HT-29 (cell line): ENCODE results near the gene CACNA2D1. TPM values are rescaled to one million over a fixed set of nuclear protein-coding genes. Genes with fewer than 3 reads are reported as not detected.
A peak's percentile ranks its signal among the peaks of the same experiment; 100 is the strongest.

Source experiments
- DNase-seq: peaks from one replicate; pipeline ENCODE4 v3.0.0-alpha.2; 2015; ENCODE audit warnings: low spot score
- total RNA-seq: library from RNA; depleted of rRNA; stranded (reverse); fragments of >200 nt; shearing (Covaris generic); gene quantifications from 2 replicates; pipeline ENCODE4 v1.2.3, GENCODE V29; 2014

CACNA2D1 gene
- total RNA-seq, 1 experiment from 2014 or later: not detected

DNA sequence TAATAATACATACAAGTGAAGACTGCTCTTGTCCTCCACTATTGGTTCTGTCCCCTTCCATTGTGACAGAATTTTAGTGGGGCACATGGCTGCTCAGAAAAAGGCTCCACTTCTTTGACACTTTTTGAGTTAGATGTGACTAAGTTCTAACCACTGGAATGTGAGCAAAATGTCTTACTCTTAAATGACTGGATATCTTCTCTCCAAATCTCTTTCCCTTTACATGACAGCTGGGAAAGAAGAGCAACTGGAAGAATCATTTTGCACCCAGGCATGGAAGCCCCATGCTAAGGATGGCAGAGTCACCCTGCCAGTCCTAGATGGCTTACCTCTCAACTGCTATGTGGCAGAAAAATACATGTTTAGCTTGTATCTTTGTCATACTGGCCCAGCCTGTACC lies 97.7 kb downstream of the CACNA2D1 start:
- no peak for DNase-seq

DNA sequence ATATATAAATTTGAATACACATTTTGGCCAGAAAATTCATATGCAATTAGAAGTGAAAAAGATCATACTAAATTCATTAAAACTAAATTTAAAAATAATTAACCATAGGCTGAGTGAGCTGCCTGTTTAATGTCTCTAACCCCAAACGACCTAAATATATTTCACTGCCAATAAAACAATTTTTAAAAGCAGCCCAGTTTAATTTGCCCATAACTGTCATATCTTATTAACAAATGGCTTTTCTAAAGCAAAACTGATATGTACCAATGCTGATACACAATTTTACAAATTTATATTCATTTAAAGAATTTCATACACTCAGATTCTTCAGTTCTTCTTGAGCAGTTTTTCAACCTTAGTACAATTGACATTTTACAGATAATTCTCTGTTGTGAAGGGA lies 99.9 kb downstream of the CACNA2D1 start:
- no peak for DNase-seq

GRCh38 chr7:82339958-82340357 lies 103.6 kb downstream of the CACNA2D1 start:
- no peak for DNase-seq

DNA sequence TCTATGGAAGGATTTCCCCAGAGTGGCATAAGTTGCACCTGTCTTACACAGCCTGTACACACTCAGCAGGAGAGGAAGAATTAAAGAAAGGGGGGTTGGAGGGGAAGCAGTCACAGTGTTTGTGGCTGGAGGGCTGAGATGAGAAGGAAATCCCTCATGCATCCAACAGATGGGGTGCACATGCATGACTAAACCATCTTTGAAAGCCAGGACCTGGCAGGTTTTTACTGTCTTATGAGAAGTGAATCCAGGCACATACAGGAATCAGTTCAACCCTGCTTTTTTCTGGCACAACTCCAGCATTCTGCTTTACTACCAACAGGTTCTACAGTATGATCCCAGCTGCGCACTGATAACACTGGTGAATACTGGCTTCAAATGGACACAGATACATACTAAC lies 107.7 kb downstream of the CACNA2D1 start:
- peak; percentile 61 for DNase-seq

GRCh38 chr7:82335001-82335400 lies 108.6 kb downstream of the CACNA2D1 start:
- no peak for DNase-seq

DNA sequence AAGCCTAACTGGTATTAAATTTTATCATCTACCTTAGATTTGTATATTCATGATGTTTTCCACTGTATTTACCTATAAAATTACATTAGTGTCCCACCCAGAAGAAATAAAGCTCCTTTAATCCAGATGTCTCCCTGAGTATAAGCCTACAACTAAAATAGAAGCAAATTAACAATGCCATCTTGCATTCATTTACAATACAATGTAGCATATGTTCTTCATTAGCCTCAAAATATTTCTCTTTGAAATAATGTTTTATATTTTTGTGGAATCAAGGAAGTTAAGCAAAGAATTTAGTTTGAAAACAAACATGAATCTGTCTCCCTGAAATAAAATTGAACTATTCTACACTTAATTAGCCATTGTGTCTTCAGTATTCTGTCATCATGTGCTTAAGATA lies 112.3 kb downstream of the CACNA2D1 start:
- no peak for DNase-seq

DNA sequence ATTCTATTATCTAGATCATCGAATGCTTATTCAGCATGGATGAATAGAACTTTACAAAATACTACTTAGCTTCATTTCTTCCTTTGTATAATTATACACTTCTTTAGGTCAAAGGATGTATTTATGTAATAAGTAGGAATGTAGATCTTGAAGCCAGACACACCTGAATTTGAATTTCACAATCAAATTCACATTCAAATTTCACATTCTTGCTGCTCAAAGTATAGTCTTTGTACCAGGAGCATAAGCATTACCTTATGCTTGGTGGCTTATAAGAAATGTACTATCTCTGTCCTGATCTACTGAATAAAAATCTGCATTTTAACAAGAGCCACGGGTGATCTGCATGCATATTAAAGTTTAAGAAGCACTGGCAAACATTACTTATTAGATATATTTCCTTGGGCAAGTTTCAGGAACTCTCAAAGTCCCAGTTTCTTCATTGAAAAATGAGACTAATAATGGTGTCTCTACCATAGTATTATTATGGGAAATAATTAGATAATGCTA lies 112.8 kb downstream of the CACNA2D1 start:
- no peak for DNase-seq

DNA sequence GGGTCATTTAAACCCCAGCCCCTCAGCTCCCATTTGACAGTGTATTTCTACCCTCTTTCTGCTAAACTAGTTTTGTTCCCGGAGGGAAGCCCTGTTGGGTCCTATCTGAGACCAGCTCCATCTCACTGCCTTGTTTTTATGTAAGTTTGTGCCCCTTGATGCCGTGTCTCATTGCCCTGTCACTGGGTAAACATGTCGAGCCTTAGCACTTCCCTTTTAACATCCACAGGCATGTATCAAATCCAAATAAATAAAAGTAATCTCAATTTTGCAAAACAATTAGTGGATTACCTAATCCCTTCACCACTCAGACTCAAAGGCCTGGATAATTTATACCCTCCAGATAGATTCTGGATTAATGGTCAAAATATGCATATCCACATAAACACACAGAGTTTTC lies 115.7 kb downstream of the CACNA2D1 start:
- DNase-seq: no peak

GRCh38 chr7:82325416-82325815 lies 118.2 kb downstream of the CACNA2D1 start:
- no peak for DNase-seq

GRCh38 chr7:82323806-82324205 lies 119.8 kb downstream of the CACNA2D1 start:
- DNase-seq: no peak

DNA sequence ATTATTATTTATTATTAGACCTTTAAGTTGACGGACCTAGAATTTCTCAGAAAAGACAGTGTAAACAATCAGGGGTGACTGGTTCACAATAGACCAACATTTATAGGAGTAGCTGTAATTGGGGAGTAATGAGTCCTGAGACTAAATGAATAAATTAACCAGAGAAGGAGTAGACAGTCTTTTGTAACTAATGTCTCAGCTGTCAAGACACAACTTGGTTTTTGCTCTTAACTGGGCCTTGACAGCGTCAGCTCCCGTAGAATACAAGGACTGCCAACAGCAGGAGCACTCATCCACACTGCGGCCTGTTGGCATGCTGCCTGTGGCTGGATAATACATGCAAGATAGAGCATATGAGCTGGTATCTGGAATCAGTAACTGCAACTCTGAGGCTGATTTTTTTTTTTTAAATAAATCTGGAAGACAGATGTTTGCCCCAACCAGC lies 123.9 kb downstream of the CACNA2D1 start:
- DNase-seq: peak; percentile 11

GRCh38 chr7:82318786-82319185 lies 124.8 kb downstream of the CACNA2D1 start:
- no peak for DNase-seq

DNA sequence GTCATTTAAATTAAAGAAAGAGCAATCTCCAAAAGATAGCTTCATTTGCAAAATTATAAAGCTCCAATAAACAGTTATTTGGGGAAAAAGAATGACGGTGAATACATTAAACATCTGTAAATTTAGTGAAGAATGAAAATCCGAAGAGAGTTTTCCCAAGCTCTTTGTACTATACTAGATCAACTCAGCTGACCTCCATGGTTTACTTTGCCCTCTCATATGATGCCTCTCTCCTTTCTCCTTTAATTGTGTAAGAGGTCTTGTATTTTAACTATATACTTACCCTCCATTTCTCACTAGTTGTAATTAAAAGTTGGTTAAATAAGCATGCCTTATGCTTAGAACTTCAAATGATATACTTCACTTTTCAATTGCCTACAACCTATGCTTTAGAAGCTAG lies 125.8 kb downstream of the CACNA2D1 start:
- no peak for DNase-seq

- DNase-seq: no peak
Observed at GRCh38 chr7:82317257-82317721, 126.3 kb downstream of the CACNA2D1 start.

DNA sequence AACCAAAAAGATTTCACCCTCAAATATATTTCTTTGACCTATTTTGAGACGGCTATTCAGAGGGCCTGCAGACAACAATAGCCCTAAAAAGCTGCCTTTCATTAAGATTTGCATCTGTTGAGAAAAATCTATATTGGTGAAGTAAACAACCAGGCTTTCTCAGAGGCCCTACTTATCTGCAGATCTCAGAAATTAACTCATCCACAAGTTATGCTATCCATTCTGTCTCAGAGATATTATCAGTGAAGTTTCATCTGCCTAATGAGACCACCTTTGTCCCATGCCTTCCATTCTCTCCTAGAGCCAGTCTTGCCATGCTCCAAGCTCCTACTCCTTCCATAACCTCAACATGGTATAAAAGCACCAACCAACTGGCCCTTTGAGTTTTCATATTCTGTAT lies 130.3 kb downstream of the CACNA2D1 start:
- no peak for DNase-seq

DNA sequence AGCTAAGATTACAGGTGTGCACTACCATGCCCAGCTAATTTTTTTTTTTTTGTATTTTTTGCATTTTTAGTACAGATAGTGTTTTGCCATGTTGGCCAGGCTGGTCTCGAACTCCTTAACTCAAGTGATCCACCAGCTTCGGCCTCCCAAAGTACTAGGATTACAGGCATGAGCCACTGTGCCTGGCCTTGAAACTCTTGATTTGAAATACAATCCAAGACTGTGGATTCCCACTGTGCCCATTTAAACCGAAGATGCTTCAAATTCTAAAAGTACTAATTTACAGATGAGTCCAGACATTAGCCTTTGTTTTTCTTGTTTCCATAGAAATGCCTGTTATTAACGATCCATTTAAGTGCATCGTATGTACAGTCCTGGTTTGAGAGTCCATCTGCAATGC lies 130.9 kb downstream of the CACNA2D1 start:
- no peak for DNase-seq

GRCh38 chr7:82305347-82306005 lies 138.1 kb downstream of the CACNA2D1 start:
- no peak for DNase-seq

DNA sequence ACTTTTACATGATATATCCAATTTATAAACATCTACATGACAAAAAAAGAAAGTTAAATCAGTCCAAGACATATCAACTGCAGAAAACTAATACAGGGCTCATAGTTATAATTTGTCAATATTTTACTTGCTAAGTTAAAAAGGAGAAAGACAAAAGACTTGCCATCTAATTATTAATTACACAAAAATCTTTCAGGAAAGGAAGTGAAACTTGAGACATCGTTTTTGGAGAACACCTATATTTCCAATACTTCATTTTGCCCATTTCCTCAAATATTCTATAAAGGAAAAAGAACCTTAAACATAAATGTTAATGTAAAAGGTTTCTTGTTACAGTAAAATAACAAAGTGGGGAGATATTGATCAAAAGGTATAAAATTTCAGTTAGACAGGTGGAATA lies 148.7 kb downstream of the CACNA2D1 start:
- no peak for DNase-seq

- DNase-seq: no peak
Observed at GRCh38 chr7:82294382-82294784, 149.2 kb downstream of the CACNA2D1 start.

DNA sequence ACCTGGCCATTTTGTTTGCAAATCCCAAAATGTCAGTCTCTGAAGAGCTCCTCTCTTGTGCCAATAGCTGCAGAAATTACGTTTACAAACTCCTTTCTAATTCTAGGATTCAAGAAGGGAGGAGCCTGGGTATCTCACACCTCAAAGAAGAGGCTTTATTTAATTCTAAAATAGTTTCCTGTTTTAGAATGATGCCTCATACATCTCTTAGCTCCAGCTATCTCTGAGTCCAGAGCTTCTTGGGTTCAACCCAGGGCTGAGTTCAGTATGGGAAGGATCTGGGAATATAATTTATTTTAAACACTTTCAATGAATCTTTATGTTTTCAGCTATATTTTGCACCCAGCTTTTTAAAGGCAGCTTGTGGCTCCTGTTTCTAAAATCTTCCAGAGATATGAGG lies 150.1 kb downstream of the CACNA2D1 start:
- no peak for DNase-seq

- DNase-seq: peak; percentile 36
Observed at GRCh38 chr7:82291931-82292330, 151.6 kb downstream of the CACNA2D1 start.

DNA sequence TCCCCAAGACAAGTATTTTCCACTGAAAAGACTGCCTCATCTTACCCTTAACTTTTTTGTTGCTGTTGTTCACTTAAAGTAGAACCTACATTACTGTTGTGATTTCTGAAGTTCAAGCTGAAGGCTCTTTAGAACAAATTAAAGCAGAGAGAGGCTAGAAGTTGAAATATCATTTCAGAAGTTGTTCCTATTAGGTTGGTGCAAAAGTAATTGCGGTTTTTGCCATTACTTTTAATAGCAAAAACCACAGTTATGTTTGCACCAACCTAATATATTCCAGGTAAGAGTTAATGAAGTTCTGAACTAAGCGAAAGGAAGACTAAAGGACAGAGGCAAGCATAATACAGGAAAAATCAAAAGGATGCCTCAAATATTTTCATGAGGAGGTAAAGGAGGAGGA lies 153.7 kb downstream of the CACNA2D1 start:
- no peak for DNase-seq

- no peak for DNase-seq
Observed at GRCh38 chr7:82289152-82289535, 154.4 kb downstream of the CACNA2D1 start.

DNA sequence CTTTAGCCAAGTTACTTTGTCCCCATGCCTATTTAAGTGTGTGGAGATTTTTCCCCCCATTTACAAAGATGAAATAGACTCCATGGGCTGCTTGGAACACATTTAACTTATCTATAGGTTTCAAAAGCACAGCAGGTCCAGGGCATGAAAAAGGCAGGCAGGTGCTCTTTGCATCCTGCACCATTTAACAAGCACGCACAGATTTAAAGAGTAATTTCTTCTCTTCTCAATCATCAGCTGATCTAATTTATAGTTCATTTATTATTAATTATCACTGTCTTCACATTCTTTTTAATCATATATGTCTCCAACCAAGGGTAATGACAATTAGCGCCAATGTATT lies 156.8 kb downstream of the CACNA2D1 start:
- DNase-seq: no peak
